Keratinocyte (primary cell): ENCODE data around the gene SSPN. TPM values are rescaled to one million over a fixed set of nuclear protein-coding genes. Genes with fewer than 3 reads are reported as not detected.

Experiments
- DNase-seq: peaks from one replicate; pipeline ENCODE4 v3.0.0-alpha.2; 2011; ENCODE audit warnings: low read depth, missing footprints, low spot score
- FAIRE-seq: peaks from 2 replicates; lab custom pipeline; 2011; peaks lifted over from hg19 to GRCh38; lab: Jason Lieb, UNC
- H2AFZ ChIP-seq: 2 replicates; pipeline ENCODE4 v1.6.0; 2012; ENCODE audit warnings: low read length, control low read depth, inconsistent platforms; ENCODE audit not compliant: control insufficient read depth
- H3K27ac ChIP-seq: 2 replicates; pipeline ENCODE4 v1.5.1; 2011; ENCODE audit warnings: low read length; ENCODE audit not compliant: control insufficient read depth, insufficient read depth
- H3K27me3 ChIP-seq: 3 replicates; pipeline ENCODE4 v1.6.0; 2011; ENCODE audit warnings: low read length; ENCODE audit not compliant: control insufficient read depth, insufficient read depth; ENCODE audit errors: extremely low read depth
- H3K36me3 ChIP-seq, 2 experiments: 2 replicates in 1 of 2; 3 replicates in 1 of 2; pipeline ENCODE4 v1.5.1; 2011; ENCODE audit warnings: low read length in 2 of 2, mild to moderate bottlenecking in 1 of 2; ENCODE audit not compliant: control insufficient read depth in 2 of 2, insufficient read depth in 2 of 2; ENCODE audit errors: extremely low read depth in 1 of 2
- H3K4me1 ChIP-seq: 3 replicates; pipeline ENCODE4 v1.5.1; 2011; ENCODE audit warnings: low read length; ENCODE audit not compliant: control insufficient read depth, insufficient read depth; ENCODE audit errors: extremely low read depth
- H3K4me2 ChIP-seq: 3 replicates; pipeline ENCODE4 v1.6.0; 2011; ENCODE audit warnings: low read depth, low read length; ENCODE audit not compliant: control insufficient read depth, insufficient read depth; ENCODE audit errors: extremely low read depth
- H3K4me3 ChIP-seq, 3 experiments: fragments of 200-600 bp in 1 of 3; sonication (generic) in 1 of 3; 2 replicates in 2 of 3; 3 replicates in 1 of 3; pipeline ENCODE4 v1.5.1; 2011 to 2016; ENCODE audit warnings: low read length in 3 of 3, mild to moderate bottlenecking in 3 of 3, control low read depth in 2 of 3, inconsistent platforms in 1 of 3, low read depth in 1 of 3, mixed read lengths in 1 of 3, mixed run types in 1 of 3, moderate library complexity in 1 of 3; ENCODE audit not compliant: control insufficient read depth in 2 of 3, insufficient read depth in 2 of 3; ENCODE audit errors: extremely low read depth in 1 of 3
- H3K79me2 ChIP-seq: 2 replicates; pipeline ENCODE4 v1.6.0; 2012; ENCODE audit warnings: low read length; ENCODE audit not compliant: control insufficient read depth, insufficient read depth
- H3K9ac ChIP-seq: 3 replicates; pipeline ENCODE4 v1.6.0; 2011; ENCODE audit warnings: low read length; ENCODE audit not compliant: control insufficient read depth, insufficient read depth; ENCODE audit errors: extremely low read depth
- H3K9me1 ChIP-seq: 3 replicates; pipeline ENCODE4 v1.6.0; 2011; ENCODE audit warnings: low read length; ENCODE audit not compliant: control insufficient read depth, insufficient read depth; ENCODE audit errors: extremely low read depth
- H3K9me3 ChIP-seq: 2 replicates; pipeline ENCODE4 v1.5.1; 2012; ENCODE audit warnings: low read depth, low read length; ENCODE audit not compliant: control insufficient read depth
- H4K20me1 ChIP-seq: 3 replicates; pipeline ENCODE4 v1.6.0; 2011; ENCODE audit warnings: low read length; ENCODE audit not compliant: control insufficient read depth, insufficient read depth; ENCODE audit errors: extremely low read depth
- EZH2 ChIP-seq: IDR thresholded peaks from one replicate; pipeline ENCODE4 v1.6.1; 2012; ENCODE audit warnings: inconsistent platforms, mild to moderate bottlenecking, low read length, moderate library complexity
- dilution Hi-C: fragments of 300-500 bp; cut with MboI; formaldehyde crosslinking; loops from one replicate; pipeline ENCODE4 v1.7.0; 2020; ENCODE audit warnings: low sequenced_read_pairs; ENCODE audit not compliant: extremely low pct_ligation_motif_present
- polyA plus RNA-seq, 5 experiments: library from polyadenylated mRNA; depleted of rRNA in 3 of 5; stranded (reverse) in 3 of 5; stranded (forward) in 1 of 5; unstranded in 1 of 5; fragments of >200 nt; gene quantifications; 1 replicate in 1 of 5; 2 replicates in 3 of 5; 3 replicates in 1 of 5; pipeline versions ENCODE4 v1.2.1 to v1.2.3, GENCODE V29; 2011 to 2012; ENCODE audit warnings: missing spikeins in 2 of 5, low read depth in 1 of 5, low replicate concordance in 1 of 5
- TF ChIP-seq, protein P1 (sequence below), 3 experiments: IDR thresholded peaks in 1 of 3; conservative IDR thresholded peaks in 1 of 3; optimal IDR thresholded peaks in 1 of 3; 2 replicates in 2 of 3; 3 replicates in 1 of 3; pipeline versions ENCODE3 to v1.5.1; 2011; ENCODE audit warnings: low read length in 3 of 3, mild to moderate bottlenecking in 3 of 3, moderate library complexity in 2 of 3, control low read depth in 1 of 3, inconsistent platforms in 1 of 3; ENCODE audit not compliant: insufficient read depth in 2 of 3; ENCODE audit errors: extremely low read depth in 1 of 3

SSPN gene
- polyA plus RNA-seq, 1 donor (not counting 4 experiments of a cell fraction or from before 2014, with no cell fraction given), result 1.0 TPM

DNA sequence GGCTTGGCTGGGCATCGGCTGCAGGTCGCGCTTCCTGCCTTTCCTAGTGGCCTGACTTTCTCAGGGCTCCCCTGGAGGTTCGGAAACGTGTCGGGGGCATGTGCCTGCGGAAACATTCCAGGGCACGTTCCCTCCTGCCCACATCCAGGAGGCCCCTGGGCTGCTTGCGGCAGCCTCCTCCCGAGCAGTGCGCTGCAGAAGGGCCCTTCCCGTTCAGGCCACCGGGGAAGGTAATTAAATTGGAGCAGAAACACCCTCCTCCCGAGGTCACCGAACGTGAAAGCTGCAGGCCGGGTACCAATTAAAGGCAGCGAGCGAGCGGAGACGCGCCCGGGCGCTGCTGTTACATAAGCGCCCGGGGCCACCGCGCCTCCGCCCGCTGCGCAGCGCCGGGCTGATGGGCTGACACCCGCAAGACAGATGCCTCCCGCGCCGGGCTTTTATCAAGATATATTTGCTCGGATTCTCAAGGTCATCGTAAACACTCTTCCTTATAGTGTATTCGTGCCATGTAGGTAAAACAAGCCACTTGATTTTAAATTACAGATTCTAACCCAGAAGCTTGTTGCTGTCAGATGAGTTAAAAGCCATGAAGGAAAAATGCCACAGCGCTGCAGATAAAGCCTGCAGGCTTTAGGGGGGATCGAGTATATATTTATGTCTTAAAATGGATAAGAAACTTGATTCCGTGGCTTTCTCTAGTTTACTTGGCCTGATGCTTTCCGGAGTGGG, 31.4 kb downstream of the SSPN start:
- Histone ChIP-seq H3K27ac (peak overlapping the region; percentile 44), H3K4me2 (peak overlapping the region; percentile 76), H3K9ac (peak overlapping the region; percentile 39)

DNA sequence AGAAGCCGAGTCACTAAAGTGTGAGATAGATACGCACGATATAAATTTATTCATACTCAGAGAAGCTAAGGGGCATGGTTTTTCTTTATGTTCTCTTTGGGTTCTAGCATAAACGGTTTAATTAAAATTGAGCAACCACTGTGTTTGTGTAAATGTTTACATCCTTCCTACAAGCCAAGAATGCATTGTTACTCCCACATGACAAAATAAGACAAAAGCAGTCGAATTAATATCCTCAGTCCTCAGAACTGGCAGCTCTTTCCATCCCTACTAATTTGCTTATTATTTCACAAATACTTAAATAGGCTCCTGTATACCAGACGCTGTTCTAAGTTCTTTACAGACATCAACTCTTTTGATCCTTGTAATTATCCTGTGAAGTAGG, 32.0 kb downstream of the SSPN start:
- Histone ChIP-seq H3K36me3 (no peaks in the 10 kb centered on the region), H3K4me2 (peak overlapping the region; percentile 76), H3K27ac (no peak overlapping the region), H3K4me3 (peak overlapping the region in 1 of 3 experiments; percentile 26), H3K9me1 (no peaks in the 10 kb centered on the region), H3K79me2 (no peaks in the 10 kb centered on the region), H3K9me3 (no peaks in the 10 kb centered on the region), H3K9ac (no peak overlapping the region), H3K4me1 (peaks cover 13% of the 10 kb centered on the region), H4K20me1 (no peaks in the 10 kb centered on the region), H2AFZ (no peak overlapping the region), H3K27me3 (no peaks in the 10 kb centered on the region)
- FAIRE-seq (no peak), DNase-seq (no peak)
- no peak for TF ChIP-seq EZH2
- TF ChIP-seq, protein P1, sequence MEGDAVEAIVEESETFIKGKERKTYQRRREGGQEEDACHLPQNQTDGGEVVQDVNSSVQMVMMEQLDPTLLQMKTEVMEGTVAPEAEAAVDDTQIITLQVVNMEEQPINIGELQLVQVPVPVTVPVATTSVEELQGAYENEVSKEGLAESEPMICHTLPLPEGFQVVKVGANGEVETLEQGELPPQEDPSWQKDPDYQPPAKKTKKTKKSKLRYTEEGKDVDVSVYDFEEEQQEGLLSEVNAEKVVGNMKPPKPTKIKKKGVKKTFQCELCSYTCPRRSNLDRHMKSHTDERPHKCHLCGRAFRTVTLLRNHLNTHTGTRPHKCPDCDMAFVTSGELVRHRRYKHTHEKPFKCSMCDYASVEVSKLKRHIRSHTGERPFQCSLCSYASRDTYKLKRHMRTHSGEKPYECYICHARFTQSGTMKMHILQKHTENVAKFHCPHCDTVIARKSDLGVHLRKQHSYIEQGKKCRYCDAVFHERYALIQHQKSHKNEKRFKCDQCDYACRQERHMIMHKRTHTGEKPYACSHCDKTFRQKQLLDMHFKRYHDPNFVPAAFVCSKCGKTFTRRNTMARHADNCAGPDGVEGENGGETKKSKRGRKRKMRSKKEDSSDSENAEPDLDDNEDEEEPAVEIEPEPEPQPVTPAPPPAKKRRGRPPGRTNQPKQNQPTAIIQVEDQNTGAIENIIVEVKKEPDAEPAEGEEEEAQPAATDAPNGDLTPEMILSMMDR (optimal IDR thresholded peaks at IDR 0.05 in 1 of 3, IDR thresholded peaks at IDR 0.05 in 1 of 3, conservative IDR thresholded peaks at IDR 0.05 in 1 of 3; ENCODE audit: extremely low read depth in 1 of 3, insufficient read depth in 2 of 3, low read length in 3 of 3), result no peak
- dilution Hi-C loops, result no loop called here

More for the DNA sequence above, 31.4 kb downstream of the SSPN start:
- peaks cover 13% of the 10 kb centered on the region for H3K4me1 ChIP-seq
- dilution Hi-C loops, result no loop called here
- H3K27me3 ChIP-seq, result no peaks in the 10 kb centered on the region
- FAIRE-seq (peak; percentile 56), DNase-seq (no peak)
- H2AFZ ChIP-seq, result peak overlapping the region; percentile 32
- H3K79me2 ChIP-seq, result no peaks in the 10 kb centered on the region
- no peaks in the 10 kb centered on the region for H3K36me3 ChIP-seq
- H3K4me3 ChIP-seq, result peak overlapping the region; percentile 4 to 26 (median 23)
- H4K20me1 ChIP-seq, result no peaks in the 10 kb centered on the region
- H3K9me3 ChIP-seq, result no peaks in the 10 kb centered on the region
- no peak for TF ChIP-seq EZH2
- TF ChIP-seq, protein P1 (optimal IDR thresholded peaks at IDR 0.05 in 1 of 3, IDR thresholded peaks at IDR 0.05 in 1 of 3, conservative IDR thresholded peaks at IDR 0.05 in 1 of 3; ENCODE audit: extremely low read depth in 1 of 3, insufficient read depth in 2 of 3, low read length in 3 of 3), result no peak
- H3K9me1 ChIP-seq, result no peaks in the 10 kb centered on the region
